C4-2B (cell line): ENCODE data around the gene C1RL.

Experiments
- ZFX ChIP-seq: fragments of 450-650 bp; IDR thresholded peaks from 2 replicates; pipeline ENCODE4 v1.6.1; 2017
- TF ChIP-seq, protein P1 (sequence below): fragments of 450-650 bp; conservative IDR thresholded peaks from 2 replicates; pipeline ENCODE4 v1.5.1; 2017; ENCODE audit warnings: mild to moderate bottlenecking

DNA sequence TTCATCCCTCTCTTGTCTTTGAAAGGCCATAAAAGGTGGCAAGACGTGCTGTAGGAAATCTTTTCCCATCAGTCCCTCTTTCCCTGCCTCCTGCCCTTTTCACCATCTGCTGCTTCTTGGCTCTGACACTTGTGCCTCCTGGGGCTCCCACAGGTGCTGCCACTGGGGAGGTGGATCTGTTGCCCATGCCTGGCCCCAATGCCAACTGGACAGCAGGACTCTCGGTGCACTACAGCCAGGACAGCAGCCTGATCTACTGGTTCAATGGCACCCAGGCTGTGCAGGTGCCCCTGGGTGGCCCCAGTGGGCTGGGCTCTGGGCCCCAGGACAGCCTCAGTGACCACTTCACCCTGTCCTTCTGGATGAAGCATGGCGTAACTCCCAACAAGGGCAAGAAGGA is 27.7 kb upstream of the C1RL start:
- TF ChIP-seq, protein P1, sequence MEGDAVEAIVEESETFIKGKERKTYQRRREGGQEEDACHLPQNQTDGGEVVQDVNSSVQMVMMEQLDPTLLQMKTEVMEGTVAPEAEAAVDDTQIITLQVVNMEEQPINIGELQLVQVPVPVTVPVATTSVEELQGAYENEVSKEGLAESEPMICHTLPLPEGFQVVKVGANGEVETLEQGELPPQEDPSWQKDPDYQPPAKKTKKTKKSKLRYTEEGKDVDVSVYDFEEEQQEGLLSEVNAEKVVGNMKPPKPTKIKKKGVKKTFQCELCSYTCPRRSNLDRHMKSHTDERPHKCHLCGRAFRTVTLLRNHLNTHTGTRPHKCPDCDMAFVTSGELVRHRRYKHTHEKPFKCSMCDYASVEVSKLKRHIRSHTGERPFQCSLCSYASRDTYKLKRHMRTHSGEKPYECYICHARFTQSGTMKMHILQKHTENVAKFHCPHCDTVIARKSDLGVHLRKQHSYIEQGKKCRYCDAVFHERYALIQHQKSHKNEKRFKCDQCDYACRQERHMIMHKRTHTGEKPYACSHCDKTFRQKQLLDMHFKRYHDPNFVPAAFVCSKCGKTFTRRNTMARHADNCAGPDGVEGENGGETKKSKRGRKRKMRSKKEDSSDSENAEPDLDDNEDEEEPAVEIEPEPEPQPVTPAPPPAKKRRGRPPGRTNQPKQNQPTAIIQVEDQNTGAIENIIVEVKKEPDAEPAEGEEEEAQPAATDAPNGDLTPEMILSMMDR: no peak
- no peak for TF ChIP-seq ZFX
